Breast epithelium (tissue), 4 donors: ENCODE data around the gene ZBTB14. TPM values are rescaled to one million over a fixed set of nuclear protein-coding genes. Genes with fewer than 3 reads are reported as not detected.

Source experiments
- DNase-seq, 2 donors: peaks; one replicate each; pipeline ENCODE4 v3.0.0-alpha.2; 2019; ENCODE audit warnings: low spot score in 2 of 2
- H3K27ac ChIP-seq, 2 donors: fragments of 200-600 bp; sonication (generic) in 1 of 2; one replicate each; pipeline ENCODE4 v1.5.1; 2016 to 2019; ENCODE audit warnings: mild to moderate bottlenecking in 1 of 2
- H3K27me3 ChIP-seq, 2 donors: fragments of 200-600 bp; sonication (generic) in 1 of 2; one replicate each; pipeline versions ENCODE4 v1.5.1 to v1.6.0; 2017 to 2019; ENCODE audit warnings: control low read depth in 1 of 2, mild to moderate bottlenecking in 1 of 2
- H3K36me3 ChIP-seq: fragments of 200-600 bp; one replicate; pipeline ENCODE4 v1.5.1; 2019
- H3K4me1 ChIP-seq, 2 donors: fragments of 200-600 bp; sonication (generic); one replicate each; pipeline ENCODE4 v1.5.1; 2016 to 2019; ENCODE audit warnings: control low read depth in 1 of 2
- H3K4me3 ChIP-seq, 3 donors: fragments of 200-600 bp; sonication (generic); 1 replicate in 2 of 3; 2 replicates in 1 of 3; pipeline ENCODE4 v1.5.1; 2016 to 2019; ENCODE audit warnings: mild to moderate bottlenecking in 3 of 3, moderate library complexity in 2 of 3
- H3K9me3 ChIP-seq, 2 donors: fragments of 200-600 bp; sonication (generic) in 1 of 2; one replicate each; pipeline ENCODE4 v1.5.1; 2016 to 2019; ENCODE audit warnings: control low read depth in 1 of 2
- CTCF ChIP-seq, 3 donors: fragments of 450-650 bp; IDR thresholded peaks; one replicate each; pipeline ENCODE4 v1.5.1; 2016 to 2017; ENCODE audit warnings: antibody characterized with exemption in 3 of 3, mild to moderate bottlenecking in 3 of 3, moderate library complexity in 3 of 3
- POLR2A ChIP-seq: fragments of 450-650 bp; IDR thresholded peaks from one replicate; pipeline ENCODE4 v1.6.1; 2016; ENCODE audit warnings: antibody characterized with exemption, mild to moderate bottlenecking, moderate library complexity
- POLR2AphosphoS5 ChIP-seq, 3 donors: sonication (generic); formaldehyde crosslinking; IDR thresholded peaks; one replicate each; pipeline ENCODE4 v1.6.1; 2017; ENCODE audit warnings: antibody characterized with exemption in 3 of 3
- intact Hi-C: fragments of 100-400 bp; cut with DNase I; formaldehyde crosslinking; loops from one replicate; pipeline ENCODE4 v1.15.1; 2023; ENCODE audit warnings: low total_unique reads
- total RNA-seq, 3 donors: library from RNA; depleted of rRNA; stranded (reverse); fragments of >200 nt; gene quantifications; one replicate each; pipeline ENCODE4 v1.1.0, GENCODE V29; 2016

The ZBTB14 gene
- total RNA-seq, 3 donors from 2014 or later: 9.2 to 15.2 (median 14.9) TPM

GRCh38 chr18:5317186-5317585 is 21.7 kb upstream of the ZBTB14 start:
- TF ChIP-seq CTCF (IDR thresholded peaks at IDR 0.05) (no peak), POLR2A (no peak), POLR2AphosphoS5 (IDR thresholded peaks at IDR 0.05) (no peak)
- no peaks in the 10 kb centered on the region for H3K27me3 ChIP-seq
- intact Hi-C loops: no loop called here
- H3K4me1 ChIP-seq: no peaks in the 10 kb centered on the region
- DNase-seq: no peak
- H3K9me3 ChIP-seq: no peaks in the 10 kb centered on the region
- no peak overlapping the region for H3K4me3 ChIP-seq
- H3K27ac ChIP-seq: no peak overlapping the region
- H3K36me3 ChIP-seq: no peaks in the 10 kb centered on the region

GRCh38 chr18:5315838-5316237 is 20.3 kb upstream of the ZBTB14 start:
- intact Hi-C loops: no loop called here
- H3K4me1 ChIP-seq: no peaks in the 10 kb centered on the region
- H3K27me3 ChIP-seq: no peaks in the 10 kb centered on the region
- no peaks in the 10 kb centered on the region for H3K9me3 ChIP-seq
- DNase-seq: no peak
- no peaks in the 10 kb centered on the region for H3K36me3 ChIP-seq
- no peak overlapping the region for H3K4me3 ChIP-seq
- TF ChIP-seq POLR2A (peak; percentile 9), POLR2AphosphoS5 (IDR thresholded peaks at IDR 0.05) (no peak)
- H3K27ac ChIP-seq: no peak overlapping the region

DNA sequence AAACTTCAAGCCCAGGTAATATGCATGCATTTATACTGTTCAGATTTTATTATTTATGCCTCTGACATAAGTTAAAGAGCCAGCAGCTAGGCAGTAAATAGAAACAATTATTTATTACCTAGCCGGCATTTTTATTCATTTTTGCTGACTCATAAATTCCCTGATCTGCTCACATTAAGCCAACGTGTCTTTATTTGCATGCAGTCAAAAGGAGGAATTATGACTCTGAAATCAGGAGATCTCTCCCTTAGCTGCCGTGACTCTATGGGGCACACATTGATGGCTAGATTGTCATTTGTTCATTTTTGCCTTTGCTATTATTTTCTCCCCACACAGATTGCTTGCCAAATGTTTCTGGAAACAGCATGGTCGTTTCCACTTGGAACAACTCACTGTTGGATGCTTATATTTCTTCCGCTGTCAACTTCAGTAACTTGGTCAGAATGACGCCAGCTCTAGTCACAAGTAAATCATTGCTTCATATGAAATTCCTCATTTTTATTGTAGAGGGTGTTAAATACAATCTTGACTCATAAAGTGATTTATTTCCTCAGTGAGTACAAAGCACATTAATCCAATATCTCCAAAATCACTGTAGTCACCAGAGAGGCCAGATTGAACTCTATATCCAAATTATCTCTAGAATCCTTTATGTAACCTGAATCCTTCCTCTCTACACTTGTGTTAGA is 15.9 kb upstream of the ZBTB14 start:
- Histone ChIP-seq H3K36me3 (no peaks in the 10 kb centered on the region), H3K27me3 (no peaks in the 10 kb centered on the region), H3K9me3 (no peaks in the 10 kb centered on the region), H3K4me3 (no peak overlapping the region), H3K27ac (no peak overlapping the region), H3K4me1 (no peaks in the 10 kb centered on the region)
- intact Hi-C loops: no loop called here
- DNase-seq: no peak
- TF ChIP-seq CTCF (IDR thresholded peaks at IDR 0.05) (no peak), POLR2A (no peak), POLR2AphosphoS5 (IDR thresholded peaks at IDR 0.05) (no peak)

DNA sequence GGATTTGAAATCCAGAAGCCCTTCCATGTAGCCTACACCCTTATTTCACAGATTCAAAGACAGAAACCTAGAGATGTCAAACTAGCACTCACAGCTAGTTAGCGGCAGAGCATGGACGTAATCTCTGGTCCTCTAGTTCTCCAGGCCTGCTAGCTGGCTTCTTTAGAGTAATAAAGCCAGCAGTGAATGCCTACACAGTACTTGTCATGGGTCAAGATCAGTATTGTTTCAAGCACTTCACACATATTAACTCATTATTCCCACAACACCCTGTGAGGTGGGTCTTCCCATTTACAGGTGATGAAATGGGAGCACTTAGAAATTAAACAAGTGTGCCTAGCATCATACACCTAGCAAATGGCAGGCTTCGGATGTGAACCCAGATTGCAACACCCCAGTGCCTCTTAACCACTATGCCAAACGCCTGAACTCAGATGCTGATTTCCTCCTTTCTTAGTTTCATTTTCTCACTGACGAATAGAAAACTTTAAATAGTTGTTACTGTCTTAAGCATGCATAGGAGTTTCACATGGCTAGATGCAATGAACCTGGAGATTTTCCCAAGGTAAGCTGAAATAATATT is 14.5 kb upstream of the ZBTB14 start:
- Histone ChIP-seq H3K9me3 (no peaks in the 10 kb centered on the region), H3K4me1 (no peaks in the 10 kb centered on the region), H3K4me3 (peak overlapping the region in 2 of 3 donors; percentile 8 to 44), H3K36me3 (no peaks in the 10 kb centered on the region), H3K27me3 (no peaks in the 10 kb centered on the region), H3K27ac (no peak overlapping the region)
- DNase-seq: no peak
- TF ChIP-seq POLR2AphosphoS5 (IDR thresholded peaks at IDR 0.05) (no peak), CTCF (IDR thresholded peaks at IDR 0.05) (no peak)
- intact Hi-C loops: no loop called here

GRCh38 chr18:5305835-5306234 is 10.3 kb upstream of the ZBTB14 start:
- Histone ChIP-seq H3K4me3 (no peak overlapping the region), H3K4me1 (no peaks in the 10 kb centered on the region), H3K9me3 (no peaks in the 10 kb centered on the region), H3K27ac (no peak overlapping the region), H3K36me3 (no peaks in the 10 kb centered on the region), H3K27me3 (no peaks in the 10 kb centered on the region)
- no peak for DNase-seq
- intact Hi-C loops: no loop called here
- TF ChIP-seq POLR2A (no peak), CTCF (IDR thresholded peaks at IDR 0.05) (no peak), POLR2AphosphoS5 (IDR thresholded peaks at IDR 0.05) (no peak)
